HG03060 (cell line): ENCODE data around the gene LRP8.

Source experiments
- ATAC-seq: cut with Tn5 transposase; IDR thresholded peaks from one replicate; pipeline ENCODE4 v1.9.1; 2021; ENCODE audit warnings: low read depth, moderate number of reproducible peaks; ENCODE audit not compliant: unreplicated experiment

Gene LRP8

DNA sequence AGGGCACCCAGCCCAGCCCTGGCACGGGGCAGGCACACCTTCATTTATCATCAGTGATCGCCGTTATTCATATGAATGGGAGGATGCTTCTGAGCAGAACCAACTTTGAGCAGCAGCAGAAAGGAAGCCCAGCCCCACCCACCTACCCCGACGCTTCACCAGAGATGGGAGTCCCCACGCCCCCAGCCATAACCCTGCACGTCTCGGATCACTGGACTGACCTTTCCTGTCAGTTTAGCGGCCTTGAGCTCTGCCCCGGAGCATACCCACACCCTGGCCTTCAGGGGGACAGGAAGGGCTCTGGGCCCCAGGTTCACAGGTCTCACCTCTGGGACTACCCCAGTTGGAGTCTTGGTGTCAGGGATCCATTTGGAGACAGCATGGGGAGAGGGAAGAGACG is 18.1 kb downstream of the LRP8 start:
- ATAC-seq, result no peak

DNA sequence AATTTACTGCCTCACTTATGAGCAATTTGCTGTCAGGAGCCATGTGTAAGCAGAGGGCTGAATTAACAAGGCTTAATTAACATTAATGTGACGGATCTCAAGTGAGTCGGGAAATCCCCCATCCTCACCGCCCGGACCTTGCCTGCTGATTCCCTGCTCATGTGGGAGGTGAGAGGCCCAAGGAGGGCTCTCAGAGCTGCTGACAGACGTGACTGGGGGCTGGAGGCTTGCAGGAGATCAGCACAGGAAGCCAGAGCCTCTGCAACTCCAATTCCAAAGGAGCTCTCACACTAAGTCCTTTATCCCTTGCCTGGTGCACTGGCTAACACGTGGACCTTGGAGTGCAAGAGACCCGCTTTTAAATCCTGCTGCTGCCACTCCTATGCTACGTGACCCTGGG is 19.4 kb downstream of the LRP8 start:
- ATAC-seq, result no peak

GRCh38 chr1:53307037-53307436 is 20.8 kb downstream of the LRP8 start:
- no peak for ATAC-seq

DNA sequence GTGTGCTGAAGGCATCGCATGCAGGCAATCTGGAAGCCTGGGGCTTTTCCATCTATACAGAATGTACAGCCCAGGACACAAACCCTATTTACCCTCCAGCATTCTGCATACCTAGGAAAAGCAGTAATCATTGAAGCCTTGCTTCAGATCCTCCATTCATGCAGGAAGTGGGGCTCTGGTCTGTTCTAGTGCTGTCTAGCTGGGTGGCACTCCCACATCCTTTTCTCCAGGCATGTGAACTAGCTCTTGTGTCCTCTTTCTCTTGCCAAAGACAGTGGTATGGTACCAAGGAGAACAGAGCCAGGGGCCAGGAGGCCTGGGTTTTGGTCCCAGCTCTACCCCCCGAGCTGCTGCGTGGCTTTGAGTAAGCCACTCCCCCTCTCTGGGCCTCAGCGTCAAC is 21.7 kb downstream of the LRP8 start:
- ATAC-seq, result no peak

- ATAC-seq, result no peak
Observed at GRCh38 chr1:53305650-53306049, 22.2 kb downstream of the LRP8 start.

- no peak for ATAC-seq
Observed at GRCh38 chr1:53304527-53304926, 23.3 kb downstream of the LRP8 start.

- ATAC-seq, result no peak
Observed at GRCh38 chr1:53303726-53304515, 23.9 kb downstream of the LRP8 start.

DNA sequence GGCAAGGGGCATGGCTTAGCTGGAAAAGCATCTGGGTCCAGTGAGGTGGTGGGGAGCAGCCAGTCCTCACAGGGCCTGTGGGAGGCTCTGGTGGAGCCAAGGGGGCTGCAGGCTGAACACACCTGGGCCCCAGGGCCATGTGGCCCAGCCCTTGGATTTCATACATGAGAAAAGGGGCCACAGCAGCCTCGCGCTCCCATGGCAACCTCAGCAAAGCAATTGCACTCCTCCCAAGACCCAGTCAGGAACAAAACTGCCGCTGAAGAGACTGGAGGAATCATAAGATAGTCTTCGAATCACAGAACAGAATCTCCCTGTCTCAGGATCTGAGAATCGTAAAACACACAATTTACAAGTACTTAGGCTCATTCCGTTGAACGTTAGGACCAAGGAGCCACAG is 24.6 kb downstream of the LRP8 start:
- no peak for ATAC-seq

DNA sequence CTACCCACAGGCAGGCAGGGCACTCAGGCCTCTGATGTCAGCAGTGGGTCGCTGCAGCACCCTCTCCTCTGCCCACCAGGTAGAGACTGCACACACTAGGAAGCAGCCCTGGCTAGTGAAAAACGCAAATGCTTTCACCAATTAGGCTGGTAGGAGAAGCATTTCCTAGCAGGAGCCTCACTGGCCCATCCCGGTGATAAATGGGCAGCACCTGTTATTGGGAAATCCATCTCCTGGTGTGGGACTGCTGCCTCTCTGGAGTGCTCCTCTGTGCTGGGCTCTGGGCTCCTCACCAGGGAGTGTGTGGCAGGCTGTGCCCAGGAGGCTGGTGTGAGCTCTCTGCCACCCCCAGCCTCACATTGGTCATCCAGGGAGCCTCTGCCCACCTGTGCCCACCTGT is 28.6 kb downstream of the LRP8 start:
- no peak for ATAC-seq

GRCh38 chr1:53298045-53298637 is 29.7 kb downstream of the LRP8 start:
- ATAC-seq, result no peak

DNA sequence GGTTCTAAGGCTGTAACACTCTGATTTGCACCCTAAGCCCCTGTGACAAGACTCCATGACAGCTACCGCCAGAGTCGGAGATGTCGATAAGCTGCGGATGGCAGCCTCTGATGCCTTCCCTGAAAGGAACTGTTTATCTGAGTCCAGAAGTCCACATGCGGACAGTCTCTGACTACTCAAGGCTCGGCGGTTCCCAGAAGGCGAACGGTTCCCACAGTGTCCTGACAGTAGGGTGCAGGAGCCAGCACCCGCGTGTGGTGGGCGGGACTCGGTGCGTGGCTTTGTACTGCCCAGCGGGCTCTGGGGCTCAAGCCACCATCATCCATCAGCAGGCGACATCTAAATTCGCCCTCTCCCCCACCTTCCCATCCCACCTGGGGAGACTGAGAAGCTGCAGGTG is 30.7 kb downstream of the LRP8 start:
- no peak for ATAC-seq

- ATAC-seq, result no peak
Observed at GRCh38 chr1:53296117-53296749, 31.6 kb downstream of the LRP8 start.

DNA sequence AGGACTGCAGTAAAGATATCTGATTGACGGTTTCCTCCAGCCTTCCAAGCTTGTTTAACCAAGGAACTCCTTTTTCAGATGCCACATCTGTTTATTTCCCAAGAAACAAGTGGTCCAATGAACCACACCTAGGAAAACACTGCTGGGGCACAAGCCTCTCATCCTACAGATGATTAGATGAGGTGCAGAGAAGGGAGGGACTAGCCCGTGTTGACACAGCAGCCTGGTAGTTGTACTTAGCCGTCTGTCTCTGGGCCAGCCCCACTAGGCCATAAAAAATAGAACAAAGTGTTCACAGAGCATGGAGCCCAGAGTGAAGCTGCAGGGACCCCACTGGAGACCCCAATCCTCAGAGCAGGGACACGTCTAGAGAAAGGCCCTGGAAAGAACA is 32.1 kb downstream of the LRP8 start:
- no peak for ATAC-seq

- ATAC-seq, result no peak
Observed at GRCh38 chr1:53295295-53295694, 32.6 kb downstream of the LRP8 start.

DNA sequence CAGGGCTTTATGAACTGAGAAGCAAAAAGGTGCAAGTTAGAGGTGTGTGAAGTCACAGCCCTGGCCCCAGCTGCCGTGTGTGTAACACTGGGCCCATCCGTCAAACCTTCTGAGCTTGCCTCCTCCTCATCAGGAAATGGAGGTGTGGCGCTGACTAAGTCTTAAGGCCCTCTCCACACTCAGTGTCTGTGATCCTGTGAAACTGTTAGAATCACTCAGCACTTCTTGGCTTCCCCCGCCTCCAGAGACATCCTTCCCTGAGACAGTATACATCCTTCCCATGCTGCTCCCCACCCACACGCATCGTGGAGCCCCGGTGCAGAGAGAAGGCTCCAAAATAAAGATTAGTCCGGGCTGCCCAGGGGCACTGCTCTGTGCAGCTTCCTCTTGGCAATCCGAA is 33.3 kb downstream of the LRP8 start:
- no peak for ATAC-seq

- ATAC-seq, result no peak
Observed at GRCh38 chr1:53294061-53294460, 33.8 kb downstream of the LRP8 start.

DNA sequence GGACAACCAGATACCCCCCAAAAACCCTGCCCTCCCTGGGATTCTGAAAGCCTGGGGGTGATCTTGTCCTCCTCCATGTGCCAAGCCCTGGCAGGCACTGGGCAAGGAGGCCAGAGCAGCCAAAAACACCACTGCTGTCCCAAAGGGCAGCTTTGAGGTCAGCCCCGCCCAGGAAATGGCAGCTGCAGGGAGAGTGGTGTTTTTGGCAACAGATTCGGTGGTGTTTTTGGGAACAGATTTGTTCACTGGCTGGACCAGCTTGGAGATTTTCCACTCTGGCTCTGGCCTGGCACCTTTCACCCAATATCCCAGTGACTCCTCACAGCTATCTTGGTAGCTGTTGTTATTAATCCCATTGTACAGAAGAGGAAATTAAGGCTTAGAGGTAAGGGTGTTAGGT is 34.7 kb downstream of the LRP8 start:
- ATAC-seq, result no peak

GRCh38 chr1:53292690-53293089 is 35.2 kb downstream of the LRP8 start:
- no peak for ATAC-seq

DNA sequence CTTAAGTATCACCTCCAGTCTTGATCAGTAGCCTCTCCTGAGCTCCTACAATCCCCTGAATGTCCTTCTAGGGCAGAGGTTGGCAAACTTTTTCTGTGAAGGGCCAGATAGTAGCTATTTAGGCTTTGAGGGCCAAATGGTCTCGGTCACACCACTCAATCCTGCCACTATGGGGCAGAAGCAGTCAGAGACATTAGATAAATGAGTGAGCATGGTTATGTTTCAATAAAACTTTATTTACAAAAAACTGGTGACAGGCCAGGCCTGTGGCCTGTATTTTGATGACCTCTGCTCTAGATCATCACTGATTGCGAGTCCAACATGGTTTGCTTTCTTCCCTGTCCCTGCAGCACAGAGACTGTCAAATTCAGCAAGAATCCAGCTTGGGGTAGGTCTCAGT is 36.3 kb downstream of the LRP8 start:
- ATAC-seq, result no peak

DNA sequence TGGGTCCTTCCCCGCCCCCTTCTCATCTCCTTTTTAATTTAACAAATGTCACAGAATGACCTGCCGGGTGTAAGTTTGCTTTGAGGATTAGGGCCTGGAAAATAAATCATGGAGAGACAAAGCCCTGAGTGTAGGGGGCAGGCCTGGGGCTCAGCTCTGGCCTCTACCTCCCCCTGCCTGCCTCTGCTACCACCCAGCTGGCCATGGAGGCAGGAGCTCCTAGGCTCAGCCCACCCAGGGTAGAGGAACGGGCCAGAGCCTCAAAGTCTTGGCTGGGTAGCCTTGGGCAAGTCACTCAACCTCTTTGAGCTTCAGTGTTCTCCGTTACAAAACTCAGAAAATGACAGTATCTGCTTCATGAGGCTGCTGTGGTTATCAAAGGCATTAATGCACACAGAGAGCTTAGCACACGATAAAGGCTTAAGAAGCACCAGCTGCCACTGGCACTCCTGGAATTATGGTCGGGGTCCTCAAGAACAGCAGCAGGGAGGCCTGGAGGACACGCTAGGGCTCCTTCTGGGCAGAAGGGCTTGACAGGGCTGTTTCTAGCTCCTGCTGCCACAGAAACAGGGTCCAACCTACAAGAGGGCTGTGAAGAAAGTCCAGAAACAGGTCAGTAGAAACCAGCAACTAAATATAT is 39.0 kb downstream of the LRP8 start:
- ATAC-seq, result no peak

- no peak for ATAC-seq
Observed at GRCh38 chr1:53288002-53288789, 39.7 kb downstream of the LRP8 start.
